Smooth muscle cell (in vitro differentiated cells): ENCODE data around the gene REPIN1. TPM values are rescaled to one million over a fixed set of nuclear protein-coding genes. Genes with fewer than 3 reads are reported as not detected.
A peak's percentile ranks its signal among the peaks of the same experiment; 100 is the strongest.

Experiments
- DNase-seq: peaks from one replicate; lab custom pipeline; 2025; ENCODE audit not compliant: unreplicated experiment; lab: John Stamatoyannopoulos, UW
- H2AFZ ChIP-seq: fragments of 200-600 bp; sonication (generic); 2 replicates; pipeline ENCODE4 v1.6.0; 2016; ENCODE audit warnings: antibody characterized with exemption, low read depth, mild to moderate bottlenecking
- H3F3A ChIP-seq: fragments of 200-600 bp; sonication (generic); 2 replicates; pipeline ENCODE4 v1.6.0; 2017; ENCODE audit warnings: antibody characterized with exemption, low read depth
- H3K27ac ChIP-seq: fragments of 200-600 bp; sonication (generic); 2 replicates; pipeline ENCODE4 v1.5.1; 2016; ENCODE audit warnings: low read depth, mild to moderate bottlenecking
- H3K27me3 ChIP-seq: fragments of 200-600 bp; sonication (generic); 2 replicates; pipeline ENCODE4 v1.6.1; 2016; ENCODE audit warnings: low read depth, mild to moderate bottlenecking
- H3K36me3 ChIP-seq: fragments of 200-600 bp; sonication (generic); 2 replicates; pipeline ENCODE4 v1.5.1; 2016; ENCODE audit warnings: low read depth
- H3K4me1 ChIP-seq: fragments of 200-600 bp; sonication (generic); 2 replicates; pipeline ENCODE4 v1.5.1; 2016; ENCODE audit warnings: low read depth
- H3K4me2 ChIP-seq: fragments of 200-600 bp; sonication (generic); 2 replicates; pipeline ENCODE4 v1.6.0; 2016; ENCODE audit warnings: mild to moderate bottlenecking
- H3K4me3 ChIP-seq: fragments of 200-600 bp; sonication (generic); 2 replicates; pipeline ENCODE4 v1.5.1; 2016; ENCODE audit warnings: mild to moderate bottlenecking
- H3K79me2 ChIP-seq: fragments of 200-600 bp; sonication (generic); 2 replicates; pipeline ENCODE4 v1.6.0; 2016; ENCODE audit warnings: low read depth, mild to moderate bottlenecking
- H3K9ac ChIP-seq: fragments of 200-600 bp; sonication (generic); 2 replicates; pipeline ENCODE4 v1.6.0; 2016; ENCODE audit warnings: low read depth
- H3K9me3 ChIP-seq: fragments of 200-600 bp; sonication (generic); replicated peaks from 2 replicates; pipeline ENCODE4 v1.5.1; 2016; ENCODE audit warnings: low read depth
- H4K20me1 ChIP-seq: fragments of 200-600 bp; sonication (generic); 2 replicates; pipeline ENCODE4 v1.6.0; 2016; ENCODE audit warnings: low read depth
- WGBS: methylation state at CpG from one replicate; pipeline ENCODE4 v1.1.7; 2016; ENCODE audit warnings: low lambda C conversion rate; 5-methylcytosine and 5-hydroxymethylcytosine counted together
- polyA plus RNA-seq: library from polyadenylated mRNA; unstranded; fragments of >200 nt; fragmentation: Nextera tagmentation; extraction: Ambion mirVana; gene quantifications from 2 replicates; pipeline ENCODE4 v1.2.1, GENCODE V29; 2016
- total RNA-seq: library from RNA; depleted of rRNA; stranded (reverse); fragments of >200 nt; gene quantifications from 2 replicates; pipeline ENCODE4 v1.2.3, GENCODE V29; 2014
- TF ChIP-seq, protein P1 (sequence below): fragments of 200-600 bp; sonication (generic); IDR thresholded peaks from 2 replicates; pipeline ENCODE4 v1.5.1; 2017; ENCODE audit warnings: borderline replicate concordance, mild to moderate bottlenecking, antibody characterized with exemption; ENCODE audit not compliant: insufficient read depth, poor library complexity, severe bottlenecking

The REPIN1 gene
- total and polyA plus RNA-seq, 2 experiments from 2014 or later: 55.5 to 60.9 TPM

- H2AFZ ChIP-seq: no peak overlapping the region
- no peak overlapping the region for H3K27ac ChIP-seq
These were observed 37.6 kb downstream of the REPIN1 start for GRCh38 chr7:150406312-150406566.

GRCh38 chr7:150406567-150407421, 38.2 kb downstream of the REPIN1 start:
- Histone ChIP-seq H3K27ac (no peak overlapping the region), H3F3A (peaks cover 3% of the 10 kb centered on the region), H3K36me3 (no peaks in the 10 kb centered on the region), H2AFZ (no peak overlapping the region), H3K9me3 (no peaks in the 10 kb centered on the region), H3K4me3 (no peak overlapping the region), H4K20me1 (no peaks in the 10 kb centered on the region), H3K9ac (no peak overlapping the region), H3K4me1 (peaks cover 26% of the 10 kb centered on the region), H3K27me3 (no peaks in the 10 kb centered on the region), H3K4me2 (peak overlapping the region; percentile 93), H3K79me2 (no peaks in the 10 kb centered on the region)
- no peak for DNase-seq
- 71% methylated on average over 10 of the region's 10 CpGs for WGBS
- TF ChIP-seq, protein P1, sequence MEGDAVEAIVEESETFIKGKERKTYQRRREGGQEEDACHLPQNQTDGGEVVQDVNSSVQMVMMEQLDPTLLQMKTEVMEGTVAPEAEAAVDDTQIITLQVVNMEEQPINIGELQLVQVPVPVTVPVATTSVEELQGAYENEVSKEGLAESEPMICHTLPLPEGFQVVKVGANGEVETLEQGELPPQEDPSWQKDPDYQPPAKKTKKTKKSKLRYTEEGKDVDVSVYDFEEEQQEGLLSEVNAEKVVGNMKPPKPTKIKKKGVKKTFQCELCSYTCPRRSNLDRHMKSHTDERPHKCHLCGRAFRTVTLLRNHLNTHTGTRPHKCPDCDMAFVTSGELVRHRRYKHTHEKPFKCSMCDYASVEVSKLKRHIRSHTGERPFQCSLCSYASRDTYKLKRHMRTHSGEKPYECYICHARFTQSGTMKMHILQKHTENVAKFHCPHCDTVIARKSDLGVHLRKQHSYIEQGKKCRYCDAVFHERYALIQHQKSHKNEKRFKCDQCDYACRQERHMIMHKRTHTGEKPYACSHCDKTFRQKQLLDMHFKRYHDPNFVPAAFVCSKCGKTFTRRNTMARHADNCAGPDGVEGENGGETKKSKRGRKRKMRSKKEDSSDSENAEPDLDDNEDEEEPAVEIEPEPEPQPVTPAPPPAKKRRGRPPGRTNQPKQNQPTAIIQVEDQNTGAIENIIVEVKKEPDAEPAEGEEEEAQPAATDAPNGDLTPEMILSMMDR: no peak

More at GRCh38 chr7:150406312-150406566, 37.6 kb downstream of the REPIN1 start:
- DNase-seq: no peak
- Histone ChIP-seq H3K9me3 (no peaks in the 10 kb centered on the region), H3K4me3 (peak overlapping the region; percentile 72), H3K9ac (no peak overlapping the region), H3K79me2 (no peaks in the 10 kb centered on the region), H3K36me3 (no peaks in the 10 kb centered on the region), H4K20me1 (no peaks in the 10 kb centered on the region), H3K27me3 (no peaks in the 10 kb centered on the region), H3K4me2 (peak overlapping the region; percentile 93), H3F3A (peaks cover 3% of the 10 kb centered on the region), H3K4me1 (peaks cover 31% of the 10 kb centered on the region)
- TF ChIP-seq, protein P1: no peak
- WGBS: 20% methylated on average over 2 of the region's 2 CpGs

- Histone ChIP-seq H3K9me3 (no peaks in the 10 kb centered on the region), H3K27ac (no peak overlapping the region), H3K9ac (no peak overlapping the region), H3K79me2 (no peaks in the 10 kb centered on the region), H3F3A (peaks cover 3% of the 10 kb centered on the region), H3K27me3 (no peaks in the 10 kb centered on the region), H3K4me2 (no peak overlapping the region), H2AFZ (no peak overlapping the region), H3K36me3 (no peaks in the 10 kb centered on the region), H4K20me1 (no peaks in the 10 kb centered on the region), H3K4me1 (peaks cover 20% of the 10 kb centered on the region), H3K4me3 (no peak overlapping the region)
- WGBS: 95% methylated on average over 76 of the region's 91 CpGs
- TF ChIP-seq, protein P1: no peak
- no peak for DNase-seq
These were observed 39.2 kb downstream of the REPIN1 start for GRCh38 chr7:150407588-150408392.
